K562 (cell line): ENCODE measurements around the gene SLC45A3. TPM values are rescaled to one million over a fixed set of nuclear protein-coding genes. Genes with fewer than 3 reads are reported as not detected.

Experiments used
- MIER1 ChIP-seq: fragments of 450-650 bp; IDR thresholded peaks from 2 replicates; pipeline ENCODE4 v1.6.1; 2016; ENCODE audit warnings: antibody characterized with exemption, mild to moderate bottlenecking, low read depth
- STAT5A ChIP-seq: IDR thresholded peaks from 2 replicates; pipeline ENCODE4 v1.6.1; 2012; ENCODE audit warnings: low read length, inconsistent platforms, borderline replicate concordance
- ZNF24 ChIP-seq: fragments of 450-650 bp; IDR thresholded peaks from 2 replicates; pipeline ENCODE4 v1.6.1; 2016
- ZNF780A ChIP-seq: fragments of 250-450 bp; sonication (Bioruptor Pico); IDR thresholded peaks from 2 replicates; pipeline ENCODE4 v1.5.0; 2021; ENCODE audit warnings: mild to moderate bottlenecking
- ZNF830 ChIP-seq: fragments of 250-450 bp; sonication (Bioruptor Pico); IDR thresholded peaks from 2 replicates; pipeline ENCODE4 v1.5.0; 2021; ENCODE audit warnings: mild to moderate bottlenecking
- polyA plus RNA-seq, 8 experiments: library from polyadenylated mRNA; depleted of rRNA in 4 of 8; stranded (reverse) in 5 of 8; unstranded in 3 of 8; fragments of >200 nt; fragmentation: Nextera tagmentation in 2 of 8; fragmentation: Illumina TruSeq in 1 of 8; extraction: Ambion mirVana in 2 of 8; extraction: Trizol in 1 of 8; gene quantifications; 2 replicates each; pipeline versions ENCODE4 v1.2.1 to v1.2.3, GENCODE V29; 2011 to 2014; ENCODE audit warnings: inconsistent platforms in 1 of 8, missing spikeins in 1 of 8
- total RNA-seq, 7 experiments: library from RNA; depleted of rRNA in 6 of 7; stranded (reverse); fragments of >200 nt in 6 of 7; fragmentation: Illumina TruSeq in 2 of 7; extraction: Trizol in 2 of 7; gene quantifications; 2 replicates each; pipeline versions ENCODE4 v1.2.1 to v1.2.3, GENCODE V29; 2011 to 2021; ENCODE audit warnings: low replicate concordance in 1 of 7
- TF ChIP-seq, protein P1 (sequence below): fragments of 450-650 bp; IDR thresholded peaks from 2 replicates; pipeline ENCODE4 v1.6.1; 2016; ENCODE audit warnings: low read depth
- TF ChIP-seq, protein P2 (sequence below): fragments of 150-350 bp; conservative IDR thresholded peaks from 2 replicates; pipeline ENCODE4 v1.6.1; 2014; ENCODE audit warnings: low read length
- TF ChIP-seq, protein P3 (sequence below): IDR thresholded peaks from 2 replicates; pipeline ENCODE4 v1.6.1; 2014; ENCODE audit warnings: antibody characterized with exemption

SLC45A3 gene
- total and polyA plus RNA-seq, 9 of the 15 experiments (the other 6 are each of a cell fraction or from before 2014, with no cell fraction given), result 0.06 to 3.3 (median 1.3) TPM

DNA sequence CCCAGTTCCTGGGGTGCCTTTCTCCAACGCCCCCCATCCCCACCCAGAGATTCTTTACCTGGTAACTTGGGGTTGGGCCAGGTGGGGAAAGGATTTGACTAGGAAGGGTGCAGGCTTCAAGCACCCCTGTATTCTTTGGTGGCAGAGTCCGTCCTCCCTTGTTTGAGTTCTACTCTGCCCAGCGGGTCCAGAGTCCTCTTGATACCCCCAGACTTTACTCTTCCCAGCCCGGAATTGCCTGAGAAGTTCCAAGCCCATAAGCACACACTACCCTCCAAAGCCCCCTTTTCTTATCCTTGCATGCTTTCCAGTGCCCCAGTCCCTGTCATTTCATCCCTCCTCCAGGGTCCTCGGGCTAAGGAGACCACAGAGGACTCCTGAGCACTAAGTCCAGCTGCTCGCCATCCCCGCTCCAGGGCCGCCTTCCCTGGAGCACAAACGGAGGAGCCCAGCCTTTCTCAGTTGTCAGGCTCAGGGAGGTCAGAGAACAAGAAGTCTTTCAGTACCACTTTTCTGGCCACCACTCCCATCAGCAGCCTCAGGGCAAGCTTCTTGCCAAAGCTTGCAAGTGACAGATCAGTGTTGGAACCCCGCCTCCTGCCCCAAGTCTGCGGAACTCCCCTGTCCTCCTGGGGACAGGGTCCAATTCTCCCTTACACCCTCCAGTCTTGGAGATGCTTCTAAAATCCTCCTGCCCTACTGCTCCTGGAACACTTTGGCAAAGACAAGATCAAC lies 12.2 kb downstream of the SLC45A3 start (continued):
- TF ChIP-seq, protein P1, sequence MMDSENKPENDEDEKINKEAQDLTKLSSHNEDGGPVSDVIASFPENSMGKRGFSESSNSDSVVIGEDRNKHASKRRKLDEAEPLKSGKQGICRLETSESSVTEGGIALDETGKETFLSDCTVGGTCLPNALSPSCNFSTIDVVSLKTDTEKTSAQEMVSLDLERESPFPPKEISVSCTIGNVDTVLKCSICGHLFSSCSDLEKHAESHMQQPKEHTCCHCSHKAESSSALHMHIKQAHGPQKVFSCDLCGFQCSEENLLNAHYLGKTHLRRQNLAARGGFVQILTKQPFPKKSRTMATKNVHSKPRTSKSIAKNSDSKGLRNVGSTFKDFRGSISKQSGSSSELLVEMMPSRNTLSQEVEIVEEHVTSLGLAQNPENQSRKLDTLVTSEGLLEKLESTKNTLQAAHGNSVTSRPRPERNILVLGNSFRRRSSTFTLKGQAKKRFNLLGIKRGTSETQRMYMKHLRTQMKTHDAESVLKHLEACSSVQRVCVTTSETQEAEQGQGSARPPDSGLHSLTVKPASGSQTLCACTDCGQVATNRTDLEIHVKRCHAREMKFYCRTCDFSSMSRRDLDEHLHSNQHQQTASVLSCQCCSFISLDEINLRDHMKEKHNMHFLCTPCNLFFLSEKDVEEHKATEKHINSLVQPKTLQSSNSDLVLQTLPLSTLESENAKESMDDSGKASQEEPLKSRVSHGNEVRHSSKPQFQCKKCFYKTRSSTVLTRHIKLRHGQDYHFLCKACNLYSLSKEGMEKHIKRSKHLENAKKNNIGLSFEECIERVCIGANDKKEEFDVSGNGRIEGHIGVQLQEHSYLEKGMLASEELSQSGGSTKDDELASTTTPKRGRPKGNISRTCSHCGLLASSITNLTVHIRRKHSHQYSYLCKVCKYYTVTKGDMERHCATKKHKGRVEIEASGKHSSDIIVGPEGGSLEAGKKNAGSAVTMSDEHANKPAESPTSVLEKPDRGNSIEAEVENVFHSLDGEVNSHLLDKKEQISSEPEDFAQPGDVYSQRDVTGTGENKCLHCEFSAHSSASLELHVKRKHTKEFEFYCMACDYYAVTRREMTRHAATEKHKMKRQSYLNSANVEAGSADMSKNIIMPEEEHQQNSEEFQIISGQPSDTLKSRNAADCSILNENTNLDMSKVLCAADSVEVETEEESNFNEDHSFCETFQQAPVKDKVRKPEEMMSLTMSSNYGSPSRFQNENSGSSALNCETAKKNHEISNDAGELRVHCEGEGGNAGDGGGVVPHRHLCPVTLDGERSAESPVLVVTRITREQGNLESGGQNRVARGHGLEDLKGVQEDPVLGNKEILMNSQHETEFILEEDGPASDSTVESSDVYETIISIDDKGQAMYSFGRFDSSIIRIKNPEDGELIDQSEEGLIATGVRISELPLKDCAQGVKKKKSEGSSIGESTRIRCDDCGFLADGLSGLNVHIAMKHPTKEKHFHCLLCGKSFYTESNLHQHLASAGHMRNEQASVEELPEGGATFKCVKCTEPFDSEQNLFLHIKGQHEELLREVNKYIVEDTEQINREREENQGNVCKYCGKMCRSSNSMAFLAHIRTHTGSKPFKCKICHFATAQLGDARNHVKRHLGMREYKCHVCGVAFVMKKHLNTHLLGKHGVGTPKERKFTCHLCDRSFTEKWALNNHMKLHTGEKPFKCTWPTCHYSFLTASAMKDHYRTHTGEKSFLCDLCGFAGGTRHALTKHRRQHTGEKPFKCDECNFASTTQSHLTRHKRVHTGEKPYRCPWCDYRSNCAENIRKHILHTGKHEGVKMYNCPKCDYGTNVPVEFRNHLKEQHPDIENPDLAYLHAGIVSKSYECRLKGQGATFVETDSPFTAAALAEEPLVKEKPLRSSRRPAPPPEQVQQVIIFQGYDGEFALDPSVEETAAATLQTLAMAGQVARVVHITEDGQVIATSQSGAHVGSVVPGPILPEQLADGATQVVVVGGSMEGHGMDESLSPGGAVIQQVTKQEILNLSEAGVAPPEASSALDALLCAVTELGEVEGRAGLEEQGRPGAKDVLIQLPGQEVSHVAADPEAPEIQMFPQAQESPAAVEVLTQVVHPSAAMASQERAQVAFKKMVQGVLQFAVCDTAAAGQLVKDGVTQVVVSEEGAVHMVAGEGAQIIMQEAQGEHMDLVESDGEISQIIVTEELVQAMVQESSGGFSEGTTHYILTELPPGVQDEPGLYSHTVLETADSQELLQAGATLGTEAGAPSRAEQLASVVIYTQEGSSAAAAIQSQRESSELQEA, result no peak
- TF ChIP-seq ZNF830 (CRISPR knock-in tag) (no peak), ZNF780A (CRISPR knock-in tag) (no peak), STAT5A (no peak), MIER1 (no peak), ZNF24 (no peak)
- TF ChIP-seq, protein P2, sequence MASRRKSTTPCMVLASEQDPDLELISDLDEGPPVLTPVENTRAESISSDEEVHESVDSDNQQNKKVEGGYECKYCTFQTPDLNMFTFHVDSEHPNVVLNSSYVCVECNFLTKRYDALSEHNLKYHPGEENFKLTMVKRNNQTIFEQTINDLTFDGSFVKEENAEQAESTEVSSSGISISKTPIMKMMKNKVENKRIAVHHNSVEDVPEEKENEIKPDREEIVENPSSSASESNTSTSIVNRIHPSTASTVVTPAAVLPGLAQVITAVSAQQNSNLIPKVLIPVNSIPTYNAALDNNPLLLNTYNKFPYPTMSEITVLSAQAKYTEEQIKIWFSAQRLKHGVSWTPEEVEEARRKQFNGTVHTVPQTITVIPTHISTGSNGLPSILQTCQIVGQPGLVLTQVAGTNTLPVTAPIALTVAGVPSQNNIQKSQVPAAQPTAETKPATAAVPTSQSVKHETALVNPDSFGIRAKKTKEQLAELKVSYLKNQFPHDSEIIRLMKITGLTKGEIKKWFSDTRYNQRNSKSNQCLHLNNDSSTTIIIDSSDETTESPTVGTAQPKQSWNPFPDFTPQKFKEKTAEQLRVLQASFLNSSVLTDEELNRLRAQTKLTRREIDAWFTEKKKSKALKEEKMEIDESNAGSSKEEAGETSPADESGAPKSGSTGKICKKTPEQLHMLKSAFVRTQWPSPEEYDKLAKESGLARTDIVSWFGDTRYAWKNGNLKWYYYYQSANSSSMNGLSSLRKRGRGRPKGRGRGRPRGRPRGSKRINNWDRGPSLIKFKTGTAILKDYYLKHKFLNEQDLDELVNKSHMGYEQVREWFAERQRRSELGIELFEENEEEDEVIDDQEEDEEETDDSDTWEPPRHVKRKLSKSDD, result no peak
- TF ChIP-seq, protein P3, sequence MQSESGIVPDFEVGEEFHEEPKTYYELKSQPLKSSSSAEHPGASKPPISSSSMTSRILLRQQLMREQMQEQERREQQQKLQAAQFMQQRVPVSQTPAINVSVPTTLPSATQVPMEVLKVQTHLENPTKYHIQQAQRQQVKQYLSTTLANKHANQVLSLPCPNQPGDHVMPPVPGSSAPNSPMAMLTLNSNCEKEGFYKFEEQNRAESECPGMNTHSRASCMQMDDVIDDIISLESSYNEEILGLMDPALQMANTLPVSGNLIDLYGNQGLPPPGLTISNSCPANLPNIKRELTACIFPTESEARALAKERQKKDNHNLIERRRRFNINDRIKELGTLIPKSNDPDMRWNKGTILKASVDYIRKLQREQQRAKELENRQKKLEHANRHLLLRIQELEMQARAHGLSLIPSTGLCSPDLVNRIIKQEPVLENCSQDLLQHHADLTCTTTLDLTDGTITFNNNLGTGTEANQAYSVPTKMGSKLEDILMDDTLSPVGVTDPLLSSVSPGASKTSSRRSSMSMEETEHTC, result no peak
